ENCODE measurements around the gene PADI1. TPM values are rescaled to one million over a fixed set of nuclear protein-coding genes. Genes with fewer than 3 reads are reported as not detected.

PADI1 gene
- total RNA-seq, 2 experiments from 2014 or later: not detected

DNA sequence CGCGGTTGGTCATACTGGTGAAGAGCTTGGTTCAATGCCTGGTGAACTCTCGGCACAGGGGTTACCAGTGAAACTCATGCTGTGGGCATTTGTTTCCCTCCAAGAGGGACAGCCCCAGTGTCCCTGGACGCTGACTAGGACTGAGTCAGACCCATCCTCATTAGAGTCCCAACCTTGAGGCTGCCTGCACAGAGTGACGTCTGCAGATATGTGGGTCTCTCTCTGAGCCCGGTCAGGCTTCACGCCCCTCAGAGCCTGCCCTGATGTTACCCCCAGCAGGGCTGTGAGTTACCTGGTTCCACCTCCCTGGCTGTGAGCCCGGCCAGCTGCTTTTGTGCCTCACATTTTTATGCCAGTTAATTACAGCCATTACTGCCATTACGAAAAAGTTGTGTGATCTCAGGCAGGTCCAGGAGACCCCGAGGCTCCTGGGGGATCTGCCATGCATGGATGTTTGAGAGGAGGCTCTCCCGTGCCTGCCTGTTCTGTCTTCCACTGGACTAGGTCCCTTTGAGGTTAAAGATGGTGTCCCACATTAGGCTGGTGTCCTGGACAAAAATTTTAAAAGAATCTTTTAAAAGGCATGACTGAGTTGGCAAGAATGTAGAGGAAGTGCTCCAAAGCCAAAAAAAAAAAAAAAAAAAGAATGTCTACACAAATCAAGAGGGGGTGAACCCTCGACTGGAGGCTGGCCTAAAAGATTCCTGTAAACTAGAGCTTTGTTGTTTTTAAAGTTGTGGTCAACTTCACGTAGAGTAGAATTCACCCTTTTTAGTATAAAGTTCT, 36.6 kb upstream of the PADI1 start:
- no peaks in the 10 kb centered on the region for H3K9me3 Mint-ChIP-seq
- ATAC-seq (no peak), DNase-seq (no peak)
- no peak overlapping the region for H3K4me3 Mint-ChIP-seq
- ChIA-PET POLR2A (interaction anchor here (1.5 kb wide), 1 partner anchor 32 kb away, joined by 3 read pairs; no protein-coding TSS in a partner anchor), CTCF (no interaction called here)
- no peaks in the 10 kb centered on the region for H3K36me3 Mint-ChIP-seq (ENCODE audit: low read depth)
- intact Hi-C loops (cut with micrococcal nuclease): no loop called here
- H3K27ac Mint-ChIP-seq: no peak overlapping the region
- peaks cover 8% of the 10 kb centered on the region for H3K27me3 Mint-ChIP-seq
- TF ChIP-seq, protein P1, sequence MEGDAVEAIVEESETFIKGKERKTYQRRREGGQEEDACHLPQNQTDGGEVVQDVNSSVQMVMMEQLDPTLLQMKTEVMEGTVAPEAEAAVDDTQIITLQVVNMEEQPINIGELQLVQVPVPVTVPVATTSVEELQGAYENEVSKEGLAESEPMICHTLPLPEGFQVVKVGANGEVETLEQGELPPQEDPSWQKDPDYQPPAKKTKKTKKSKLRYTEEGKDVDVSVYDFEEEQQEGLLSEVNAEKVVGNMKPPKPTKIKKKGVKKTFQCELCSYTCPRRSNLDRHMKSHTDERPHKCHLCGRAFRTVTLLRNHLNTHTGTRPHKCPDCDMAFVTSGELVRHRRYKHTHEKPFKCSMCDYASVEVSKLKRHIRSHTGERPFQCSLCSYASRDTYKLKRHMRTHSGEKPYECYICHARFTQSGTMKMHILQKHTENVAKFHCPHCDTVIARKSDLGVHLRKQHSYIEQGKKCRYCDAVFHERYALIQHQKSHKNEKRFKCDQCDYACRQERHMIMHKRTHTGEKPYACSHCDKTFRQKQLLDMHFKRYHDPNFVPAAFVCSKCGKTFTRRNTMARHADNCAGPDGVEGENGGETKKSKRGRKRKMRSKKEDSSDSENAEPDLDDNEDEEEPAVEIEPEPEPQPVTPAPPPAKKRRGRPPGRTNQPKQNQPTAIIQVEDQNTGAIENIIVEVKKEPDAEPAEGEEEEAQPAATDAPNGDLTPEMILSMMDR (IDR thresholded peaks at IDR 0.05): no peak
- no peaks in the 10 kb centered on the region for H3K4me1 Mint-ChIP-seq (ENCODE audit: low read depth)

DNA sequence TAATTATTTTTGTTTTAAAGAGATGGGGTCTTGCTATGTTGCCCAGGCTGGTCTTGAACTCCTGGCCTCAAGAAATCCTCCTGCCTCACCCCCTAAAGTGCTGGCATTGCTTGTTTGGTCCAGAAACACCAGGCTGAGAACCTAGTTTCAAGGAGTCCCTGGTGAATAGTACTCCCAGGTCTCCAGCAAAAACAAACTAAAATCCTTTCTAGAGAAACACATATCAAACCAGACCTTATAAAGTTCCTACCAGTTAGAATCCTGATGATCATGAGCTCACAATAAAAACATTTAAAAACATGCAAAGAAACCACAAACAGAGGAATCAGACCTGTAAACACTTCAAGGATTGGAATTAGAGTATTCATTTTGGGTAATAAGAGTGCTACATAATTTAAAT, 34.4 kb upstream of the PADI1 start:
- H3K36me3 Mint-ChIP-seq (ENCODE audit: low read depth): no peaks in the 10 kb centered on the region
- POLR2A ChIA-PET: no interaction called here
- H3K4me1 Mint-ChIP-seq (ENCODE audit: low read depth): no peaks in the 10 kb centered on the region
- H3K27me3 Mint-ChIP-seq: peaks cover 14% of the 10 kb centered on the region
- peaks cover 2% of the 10 kb centered on the region for H3K9me3 Mint-ChIP-seq
- no peak for ATAC-seq
- TF ChIP-seq, protein P1 (IDR thresholded peaks at IDR 0.05): no peak
- no peak overlapping the region for H3K4me3 Mint-ChIP-seq
- intact Hi-C loops (cut with micrococcal nuclease): no loop called here
- CTCF ChIA-PET: no interaction called here
- no peak for DNase-seq
- H3K27ac Mint-ChIP-seq: no peak overlapping the region

DNA sequence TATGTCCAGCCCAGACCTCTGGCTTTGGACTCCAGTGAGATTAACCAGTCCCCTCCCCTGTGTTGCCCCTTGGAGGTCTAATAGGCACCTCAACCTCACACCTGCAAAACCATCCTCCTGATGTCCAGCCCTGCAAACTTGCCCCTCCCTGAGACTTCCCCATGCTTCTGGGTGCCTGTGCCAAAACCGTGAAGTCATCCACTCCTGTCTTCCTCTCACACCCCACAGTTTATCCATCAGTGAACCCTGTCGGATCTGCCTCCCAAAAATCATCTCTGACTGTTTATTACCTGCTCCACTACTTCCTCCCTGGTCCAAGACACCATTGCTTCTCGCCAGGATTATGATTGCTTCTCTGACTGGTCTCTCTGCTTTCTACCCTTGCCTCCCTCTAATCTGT, 31.7 kb upstream of the PADI1 start:
- ChIA-PET POLR2A (no interaction called here), CTCF (no interaction called here)
- Mint-ChIP-seq H3K4me3 (no peak overlapping the region), H3K27me3 (peaks cover 18% of the 10 kb centered on the region), H3K27ac (no peak overlapping the region), H3K9me3 (peaks cover 2% of the 10 kb centered on the region), H3K4me1 (ENCODE audit: low read depth) (no peaks in the 10 kb centered on the region), H3K36me3 (ENCODE audit: low read depth) (no peaks in the 10 kb centered on the region)
- no peak for ATAC-seq
- TF ChIP-seq, protein P1 (IDR thresholded peaks at IDR 0.05): no peak
- no peak for DNase-seq
- intact Hi-C loops (cut with micrococcal nuclease): no loop called here

DNA sequence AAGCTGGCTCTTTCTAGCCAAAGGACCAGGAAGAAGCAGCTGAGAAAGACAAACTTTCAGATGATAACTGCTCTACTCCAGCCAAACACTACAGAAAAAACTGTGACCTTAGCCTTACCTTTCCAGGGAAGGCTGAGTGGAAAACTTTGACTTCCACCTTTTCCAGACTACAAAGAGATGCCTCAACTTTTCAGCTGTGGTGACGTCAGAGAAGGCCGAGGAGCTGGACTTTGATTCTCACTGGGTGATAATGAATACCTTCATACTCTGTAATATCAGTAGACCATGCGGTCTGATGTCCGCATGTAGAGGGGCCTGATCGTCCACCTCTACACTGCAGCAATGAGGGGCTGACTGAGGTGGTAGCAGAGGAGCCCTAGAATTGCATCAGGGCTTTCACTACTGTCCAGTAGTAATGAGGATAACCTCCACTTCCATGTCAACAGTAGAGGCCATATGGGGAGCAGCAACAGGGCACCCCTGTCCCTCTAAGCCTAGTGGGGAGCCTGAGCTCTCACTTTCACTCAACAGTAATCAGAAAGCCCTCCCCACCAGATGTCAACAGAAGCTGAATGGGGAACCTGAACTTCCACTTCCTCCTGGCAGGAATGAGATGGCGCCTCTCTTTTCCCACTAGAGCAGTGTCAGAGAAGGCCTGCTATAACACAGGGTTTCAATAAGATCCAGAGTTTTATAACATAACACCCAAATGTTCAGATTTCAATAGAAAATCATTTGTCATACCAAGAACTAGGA, 28.4 kb upstream of the PADI1 start:
- POLR2A ChIA-PET: interaction anchor here (2.2 kb wide), 1 partner anchor 9 kb away, joined by 5 read pairs; no protein-coding TSS in a partner anchor
- ATAC-seq (no peak), DNase-seq (no peak)
- Mint-ChIP-seq H3K9me3 (peaks cover 2% of the 10 kb centered on the region), H3K4me1 (ENCODE audit: low read depth) (peaks cover 9% of the 10 kb centered on the region), H3K36me3 (ENCODE audit: low read depth) (no peaks in the 10 kb centered on the region), H3K27me3 (peaks cover 19% of the 10 kb centered on the region), H3K4me3 (no peak overlapping the region), H3K27ac (no peak overlapping the region)
- CTCF ChIA-PET: interaction anchor here (0.7 to 1.5 kb wide), 3 partner anchors 9 to 54 kb away, joined by 3 to 4 read pairs (median 3); no protein-coding TSS in a partner anchor
- intact Hi-C loops (cut with micrococcal nuclease): no loop called here
- TF ChIP-seq, protein P1 (IDR thresholded peaks at IDR 0.05): no peak

DNA sequence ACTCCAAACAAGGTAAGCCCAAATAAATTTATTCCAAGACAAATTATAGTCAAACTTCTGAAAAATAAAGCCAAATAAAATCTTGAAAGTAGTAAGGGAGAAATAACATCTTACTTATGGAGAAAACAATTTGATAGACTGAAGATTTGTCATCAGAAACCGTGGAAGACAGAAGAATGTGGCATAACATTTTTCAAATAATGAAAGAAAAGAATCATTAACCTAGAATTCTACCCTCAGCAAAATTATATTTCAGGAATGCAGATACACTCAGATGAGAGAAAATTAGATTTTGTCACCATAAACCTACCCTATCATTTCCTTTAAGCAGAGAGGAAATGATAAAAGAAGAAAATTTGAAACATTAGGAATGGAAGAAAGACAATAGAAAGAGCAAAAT, 27.3 kb upstream of the PADI1 start:
- ChIA-PET POLR2A (interaction anchor here (2.2 kb wide), 1 partner anchor 8 kb away, joined by 5 read pairs; no protein-coding TSS in a partner anchor), CTCF (no interaction called here)
- Mint-ChIP-seq H3K27me3 (peaks cover 19% of the 10 kb centered on the region), H3K36me3 (ENCODE audit: low read depth) (no peaks in the 10 kb centered on the region), H3K4me3 (no peak overlapping the region), H3K9me3 (peaks cover 2% of the 10 kb centered on the region), H3K4me1 (ENCODE audit: low read depth) (peaks cover 17% of the 10 kb centered on the region), H3K27ac (no peak overlapping the region)
- no peak for DNase-seq
- no peak for ATAC-seq
- intact Hi-C loops (cut with micrococcal nuclease): no loop called here
- TF ChIP-seq, protein P1 (IDR thresholded peaks at IDR 0.05): no peak

All from activated CD8-positive, alpha-beta T cell treated with anti-CD3 and anti-CD28 coated beads for 36 hours (primary cell).